ENCODE data around the gene PRRG3. TPM values are rescaled to one million over a fixed set of nuclear protein-coding genes. Genes with fewer than 3 reads are reported as not detected.
"Not testable (repeated sequence)": the region's sequence is repeated elsewhere in the genome, so short reads cannot be mapped to it uniquely, and the experiment has no call there.

PRRG3 gene
- not detected for total RNA-seq

DNA sequence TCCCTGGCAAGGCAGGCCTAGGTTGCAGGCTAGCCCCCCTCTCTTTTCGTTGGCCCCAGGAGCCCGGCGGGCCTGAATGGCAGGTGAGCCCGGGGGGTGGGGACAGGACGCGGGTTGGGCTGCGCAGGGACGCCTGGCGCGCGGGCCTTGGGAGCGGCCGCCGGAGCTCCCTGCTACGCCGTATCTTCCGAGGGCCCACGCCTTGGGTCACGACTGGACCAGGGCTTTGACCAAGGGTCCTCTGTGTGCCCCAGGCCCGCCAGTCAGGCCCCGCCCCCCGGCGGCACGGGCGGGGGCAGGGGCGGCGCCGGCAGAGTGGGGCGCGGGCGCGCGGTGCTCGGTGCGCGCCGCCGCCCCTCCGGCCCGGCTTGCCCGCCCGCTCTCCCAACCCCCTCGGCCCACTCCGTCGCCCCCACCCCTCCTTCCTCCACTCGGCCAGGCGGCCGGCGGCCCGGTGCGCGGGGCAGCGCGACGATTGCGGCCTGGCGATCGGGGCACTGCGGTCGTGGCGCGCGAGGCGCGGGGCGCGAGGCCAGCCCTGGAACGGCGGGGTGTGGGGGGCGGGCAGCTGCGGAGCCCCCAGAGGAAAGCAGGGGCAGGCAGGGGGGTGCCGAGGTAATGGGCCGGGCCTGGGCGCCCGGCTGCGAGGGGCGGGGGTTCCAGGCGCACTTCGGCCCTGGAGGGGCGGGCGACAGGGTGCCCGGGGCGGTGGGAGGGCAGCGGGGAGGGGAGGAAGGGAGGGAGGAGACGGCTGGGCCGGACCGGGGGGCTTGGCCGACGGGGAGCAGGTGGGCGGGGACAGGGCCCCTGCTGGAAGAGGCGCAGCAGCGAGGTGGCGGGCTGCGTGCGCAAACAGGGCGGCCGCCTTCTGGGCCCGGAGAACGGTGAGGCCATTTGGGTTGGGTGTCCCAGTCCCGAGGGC lies at the start of gene PRRG3:
TSS of gene PRRG3 (plus strand) at position 798 of the 922 bp plus-strand sequence. CDS start 3,357 bp downstream, outside the sequence.
- no peaks in the 10 kb centered on the region for H3K4me1 Mint-ChIP-seq
- peaks cover 15% of the 10 kb centered on the region for H3K27me3 Mint-ChIP-seq
- intact Hi-C loops (cut with DNase I, micrococcal nuclease): no loop called here
- H3K27ac Mint-ChIP-seq: no peak within 1 kb of the TSS
- ChIA-PET CTCF (no interaction called here), POLR2A (no interaction called here)
- no peak within 1 kb of the TSS for H3K4me3 Mint-ChIP-seq
- H3K36me3 Mint-ChIP-seq (ENCODE audit: low read depth): no peaks in the 10 kb centered on the region
- no peaks in the 10 kb centered on the region for H3K9me3 Mint-ChIP-seq (ENCODE audit: low read depth)
- ATAC-seq (no peak), DNase-seq (no peak)

DNA sequence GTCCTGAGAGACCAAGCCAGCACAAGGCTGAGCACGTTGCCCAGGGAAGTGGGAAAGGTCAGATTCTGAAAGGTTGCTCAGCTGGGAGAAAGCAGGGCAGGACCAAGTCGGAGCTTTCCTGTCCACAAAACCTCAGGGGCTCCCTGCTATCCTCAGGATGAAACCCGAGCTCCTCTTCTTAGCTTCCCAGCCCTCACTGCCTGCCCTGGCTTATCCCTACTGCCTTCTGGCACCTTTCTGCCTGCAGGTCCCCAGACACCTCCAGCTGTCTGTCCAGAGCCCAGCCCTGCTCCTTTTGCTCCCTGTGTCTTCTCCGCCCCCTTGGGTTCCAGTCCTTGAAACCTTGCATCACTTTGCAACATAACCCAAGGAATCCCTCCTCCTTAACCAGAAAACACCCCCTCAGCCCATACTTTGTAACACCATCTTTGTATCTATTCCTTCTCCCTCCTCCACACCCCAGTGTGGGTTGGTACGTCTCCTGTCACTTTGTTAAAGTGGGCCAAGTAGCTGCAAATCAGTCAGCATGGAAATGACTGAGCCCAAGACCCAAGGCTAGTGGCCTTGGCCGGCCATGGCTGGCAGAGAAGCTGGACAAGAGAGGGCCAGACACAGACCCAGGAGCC lies 20.0 kb upstream of the PRRG3 start:
- Mint-ChIP-seq H3K4me3 (no peak overlapping the region), H3K36me3 (ENCODE audit: low read depth) (no peaks in the 10 kb centered on the region), H3K27ac (no peak overlapping the region), H3K9me3 (ENCODE audit: low read depth) (no peaks in the 10 kb centered on the region), H3K27me3 (peaks cover 3% of the 10 kb centered on the region), H3K4me1 (no peaks in the 10 kb centered on the region)
- ChIA-PET CTCF (no interaction called here), POLR2A (no interaction called here)
- intact Hi-C loops (cut with DNase I, micrococcal nuclease): no loop called here
- ATAC-seq: no peak
- DNase-seq: no peak

DNA sequence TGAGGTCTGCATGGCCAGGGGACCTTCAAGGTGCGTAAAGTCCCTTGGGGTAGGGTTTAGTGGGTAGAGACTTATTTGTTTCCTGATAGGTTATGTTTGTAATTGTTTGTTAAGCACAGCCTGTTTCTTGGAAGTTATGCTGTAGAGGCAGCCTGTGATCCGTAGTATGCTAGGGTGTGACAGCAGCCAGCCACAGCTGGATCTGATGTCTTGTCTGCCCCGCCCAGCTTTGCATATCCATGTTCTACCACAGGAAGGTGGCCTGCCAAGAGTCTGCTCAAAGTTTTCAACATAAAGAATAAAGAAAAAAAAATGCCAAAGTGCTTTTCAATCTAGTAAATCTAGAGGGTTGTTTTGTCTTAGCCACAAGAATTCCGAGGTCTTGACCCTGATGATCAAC lies 19.1 kb upstream of the PRRG3 start:
- H3K4me1 Mint-ChIP-seq: no peaks in the 10 kb centered on the region
- ChIA-PET CTCF (no interaction called here), POLR2A (no interaction called here)
- intact Hi-C loops (cut with DNase I, micrococcal nuclease): no loop called here
- H3K27me3 Mint-ChIP-seq: peaks cover 5% of the 10 kb centered on the region
- H3K9me3 Mint-ChIP-seq (ENCODE audit: low read depth): no peaks in the 10 kb centered on the region
- DNase-seq: no peak
- ATAC-seq: no peak
- no peak overlapping the region for H3K27ac Mint-ChIP-seq
- H3K36me3 Mint-ChIP-seq (ENCODE audit: low read depth): no peaks in the 10 kb centered on the region
- H3K4me3 Mint-ChIP-seq: no peak overlapping the region

DNA sequence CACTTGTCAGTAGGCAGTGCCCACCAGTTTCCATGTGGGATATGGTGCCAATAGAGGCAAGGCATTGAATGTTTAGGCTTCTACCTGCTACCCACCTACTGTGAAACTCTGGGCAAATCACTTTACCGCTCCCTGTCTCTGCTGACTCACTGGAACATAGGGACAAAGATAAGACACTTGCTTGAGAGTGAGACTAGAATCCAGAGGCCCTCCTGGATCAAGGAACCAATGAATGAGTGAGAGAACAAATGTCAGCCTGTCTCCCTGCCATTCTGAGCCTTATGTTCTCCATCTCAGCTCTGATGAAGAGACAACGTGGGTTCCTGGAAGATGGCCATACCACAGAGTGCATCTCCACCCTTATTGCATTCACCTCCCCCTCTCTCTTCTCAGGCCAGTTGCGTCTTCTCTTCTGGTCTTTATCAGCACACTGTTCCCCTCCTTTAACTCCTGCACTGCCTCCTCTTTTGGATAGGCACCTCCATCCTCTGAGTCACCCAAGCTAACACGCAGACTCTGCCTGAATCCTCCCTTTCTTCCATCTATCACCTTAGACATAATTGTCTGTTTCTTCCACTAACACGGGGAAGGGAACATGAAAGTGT lies 15.4 kb upstream of the PRRG3 start:
- Mint-ChIP-seq H3K4me1 (no peaks in the 10 kb centered on the region), H3K27ac (no peak overlapping the region), H3K36me3 (ENCODE audit: low read depth) (no peaks in the 10 kb centered on the region), H3K9me3 (ENCODE audit: low read depth) (no peaks in the 10 kb centered on the region), H3K27me3 (peaks cover 13% of the 10 kb centered on the region), H3K4me3 (no peak overlapping the region)
- intact Hi-C loops (cut with DNase I, micrococcal nuclease): loop anchor here (5.0 kb wide), 4 partner anchors 173 to 908 kb away; no protein-coding TSS in a partner anchor
- ATAC-seq (no peak), DNase-seq (no peak)
- CTCF ChIA-PET: interaction anchor here (1.5 kb wide), 1 partner anchor 528 kb away, joined by 6 read pairs; no protein-coding TSS in a partner anchor
- POLR2A ChIA-PET: no interaction called here

DNA sequence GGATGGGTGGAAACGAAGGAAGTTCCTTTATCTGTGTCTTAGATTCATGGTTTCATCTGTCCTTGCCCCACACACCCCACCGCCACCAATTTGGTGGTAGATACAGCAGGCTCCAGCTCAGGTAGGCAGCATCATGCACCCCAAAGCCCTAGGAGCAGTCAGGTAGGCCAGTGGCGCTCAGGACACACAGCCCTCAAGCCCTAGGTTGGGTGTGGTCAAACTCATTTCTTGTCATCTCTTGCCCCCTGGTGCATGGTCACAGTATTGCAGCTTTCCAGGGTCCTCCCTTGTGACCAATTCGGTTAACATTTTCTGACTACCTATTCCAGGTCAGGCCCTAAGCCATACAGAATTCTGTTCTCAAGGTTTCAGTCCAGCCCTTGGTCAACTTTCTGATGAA lies 14.5 kb upstream of the PRRG3 start:
- H3K27ac Mint-ChIP-seq: no peak overlapping the region
- DNase-seq (peak; percentile 75), ATAC-seq (peak; percentile 63)
- intact Hi-C loops (cut with DNase I, micrococcal nuclease): loop anchor here (1.0 to 5.0 kb wide), 5 partner anchors 174 to 909 kb away; no protein-coding TSS in a partner anchor
- CTCF ChIA-PET: interaction anchor here (0.6 to 1.8 kb wide), 5 partner anchors 176 to 596 kb away, joined by 3 to 6 read pairs (median 4); no protein-coding TSS in a partner anchor
- peaks cover 13% of the 10 kb centered on the region for H3K27me3 Mint-ChIP-seq
- no peaks in the 10 kb centered on the region for H3K4me1 Mint-ChIP-seq
- POLR2A ChIA-PET: no interaction called here
- no peaks in the 10 kb centered on the region for H3K9me3 Mint-ChIP-seq (ENCODE audit: low read depth)
- H3K4me3 Mint-ChIP-seq: no peak overlapping the region
- H3K36me3 Mint-ChIP-seq (ENCODE audit: low read depth): no peaks in the 10 kb centered on the region

DNA sequence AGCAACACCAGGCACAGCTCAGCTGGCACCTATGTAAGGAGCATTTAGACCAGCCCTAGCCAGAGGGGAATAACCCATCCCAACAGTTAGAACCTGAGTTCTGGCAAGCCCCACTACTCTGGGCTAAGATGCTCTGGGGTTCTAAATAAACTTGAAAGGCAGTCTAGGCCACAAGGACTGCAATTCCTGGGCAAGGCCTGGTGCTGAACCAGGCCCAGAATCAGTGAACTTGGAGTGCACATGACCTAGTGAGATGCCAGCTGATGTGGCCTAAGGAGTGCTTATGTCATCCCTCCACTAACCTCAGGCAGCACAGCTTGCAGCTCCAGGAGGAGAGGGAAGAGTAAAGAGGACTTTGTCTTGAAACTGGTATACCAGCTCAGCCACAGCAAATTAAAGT lies 7.6 kb upstream of the PRRG3 start:
- Mint-ChIP-seq H3K36me3 (ENCODE audit: low read depth) (no peaks in the 10 kb centered on the region), H3K9me3 (ENCODE audit: low read depth) (no peaks in the 10 kb centered on the region), H3K27ac (no peak overlapping the region), H3K27me3 (peaks cover 4% of the 10 kb centered on the region), H3K4me1 (no peaks in the 10 kb centered on the region), H3K4me3 (no peak overlapping the region)
- CTCF ChIA-PET: interaction anchor here (1.0 kb wide), 1 partner anchor 536 kb away, joined by 3 read pairs; no protein-coding TSS in a partner anchor
- ATAC-seq (no peak), DNase-seq (no peak)
- intact Hi-C loops (cut with DNase I, micrococcal nuclease): no loop called here
- POLR2A ChIA-PET: no interaction called here

DNA sequence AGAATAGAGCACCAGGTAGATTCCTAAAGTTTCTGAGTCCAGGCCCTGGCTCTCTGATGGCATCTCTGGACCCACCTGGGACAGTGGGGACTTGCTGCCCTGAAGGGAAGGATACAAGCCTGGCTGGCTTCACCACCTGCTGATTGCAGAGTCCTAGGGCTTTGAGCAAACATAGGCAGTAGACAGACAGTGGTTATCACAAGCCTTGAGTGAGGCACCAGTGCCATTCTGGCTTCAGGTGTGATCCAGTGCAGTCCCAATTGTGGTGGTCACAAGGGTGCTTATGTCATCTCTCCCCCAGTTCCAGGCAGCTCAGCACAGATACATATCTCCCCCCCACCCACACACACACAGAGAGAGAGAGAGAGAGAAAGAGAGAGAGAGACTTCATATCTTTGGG lies 6.6 kb upstream of the PRRG3 start:
- ChIA-PET POLR2A (no interaction called here), CTCF (no interaction called here)
- no peaks in the 10 kb centered on the region for H3K36me3 Mint-ChIP-seq (ENCODE audit: low read depth)
- no peak for ATAC-seq
- H3K9me3 Mint-ChIP-seq (ENCODE audit: low read depth): no peaks in the 10 kb centered on the region
- H3K4me3 Mint-ChIP-seq: no peak overlapping the region
- H3K27me3 Mint-ChIP-seq: peaks cover 6% of the 10 kb centered on the region
- DNase-seq: no peak
- intact Hi-C loops (cut with DNase I, micrococcal nuclease): no loop called here
- H3K27ac Mint-ChIP-seq: no peak overlapping the region
- no peaks in the 10 kb centered on the region for H3K4me1 Mint-ChIP-seq

DNA sequence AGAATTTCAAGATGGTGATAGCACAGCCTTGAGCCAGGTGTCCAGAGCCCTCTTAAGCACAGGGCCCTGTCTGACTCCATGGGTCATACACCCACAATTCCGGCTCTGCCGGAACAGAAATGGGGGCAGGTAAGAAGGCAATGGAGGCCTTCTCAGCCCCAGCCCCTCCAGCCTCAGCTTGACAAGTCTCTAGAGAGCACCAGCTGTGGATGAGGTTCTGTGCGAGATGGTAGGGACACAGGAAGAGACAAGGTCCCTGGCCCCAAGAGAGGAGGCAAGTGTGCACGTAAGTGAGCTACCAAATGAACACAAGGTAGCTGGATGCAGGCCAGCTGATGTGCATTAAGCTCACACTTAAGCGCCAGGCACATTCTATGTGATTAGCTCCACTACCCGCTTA lies 2.4 kb upstream of the PRRG3 start:
- ChIA-PET CTCF (no interaction called here), POLR2A (no interaction called here)
- Mint-ChIP-seq H3K27me3 (peaks cover 15% of the 10 kb centered on the region), H3K36me3 (ENCODE audit: low read depth) (no peaks in the 10 kb centered on the region), H3K4me1 (no peaks in the 10 kb centered on the region), H3K27ac (no peak overlapping the region), H3K4me3 (no peak overlapping the region), H3K9me3 (ENCODE audit: low read depth) (no peaks in the 10 kb centered on the region)
- no peak for ATAC-seq
- intact Hi-C loops (cut with DNase I, micrococcal nuclease): no loop called here
- DNase-seq: no peak

DNA sequence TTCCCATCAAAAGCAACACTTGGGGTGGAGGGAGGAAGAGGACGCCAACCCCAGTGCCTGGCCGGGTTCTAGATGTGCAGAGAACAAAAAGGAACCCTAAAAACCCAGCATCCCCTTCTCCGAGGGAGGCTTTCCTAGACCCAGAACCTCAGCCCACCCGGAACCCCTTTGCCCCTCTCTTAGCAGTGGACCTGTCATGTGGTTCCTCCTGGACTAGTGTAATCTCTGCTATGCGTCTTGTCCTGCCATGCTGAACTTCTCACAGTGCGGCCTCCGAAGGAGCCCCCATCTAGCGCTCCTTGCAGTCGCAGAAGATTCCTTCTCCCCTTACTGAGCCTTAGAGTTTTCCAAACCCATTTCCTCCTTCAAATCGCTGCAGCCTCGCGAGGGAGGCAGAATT lies 1.1 kb upstream of the PRRG3 start:
- ATAC-seq (no peak), DNase-seq (no peak)
- CTCF ChIA-PET: no interaction called here
- Mint-ChIP-seq H3K4me1 (no peaks in the 10 kb centered on the region), H3K27ac (no peak overlapping the region), H3K27me3 (peaks cover 15% of the 10 kb centered on the region), H3K4me3 (no peak overlapping the region), H3K9me3 (ENCODE audit: low read depth) (no peaks in the 10 kb centered on the region), H3K36me3 (ENCODE audit: low read depth) (no peaks in the 10 kb centered on the region)
- intact Hi-C loops (cut with DNase I, micrococcal nuclease): no loop called here
- POLR2A ChIA-PET: no interaction called here

DNA sequence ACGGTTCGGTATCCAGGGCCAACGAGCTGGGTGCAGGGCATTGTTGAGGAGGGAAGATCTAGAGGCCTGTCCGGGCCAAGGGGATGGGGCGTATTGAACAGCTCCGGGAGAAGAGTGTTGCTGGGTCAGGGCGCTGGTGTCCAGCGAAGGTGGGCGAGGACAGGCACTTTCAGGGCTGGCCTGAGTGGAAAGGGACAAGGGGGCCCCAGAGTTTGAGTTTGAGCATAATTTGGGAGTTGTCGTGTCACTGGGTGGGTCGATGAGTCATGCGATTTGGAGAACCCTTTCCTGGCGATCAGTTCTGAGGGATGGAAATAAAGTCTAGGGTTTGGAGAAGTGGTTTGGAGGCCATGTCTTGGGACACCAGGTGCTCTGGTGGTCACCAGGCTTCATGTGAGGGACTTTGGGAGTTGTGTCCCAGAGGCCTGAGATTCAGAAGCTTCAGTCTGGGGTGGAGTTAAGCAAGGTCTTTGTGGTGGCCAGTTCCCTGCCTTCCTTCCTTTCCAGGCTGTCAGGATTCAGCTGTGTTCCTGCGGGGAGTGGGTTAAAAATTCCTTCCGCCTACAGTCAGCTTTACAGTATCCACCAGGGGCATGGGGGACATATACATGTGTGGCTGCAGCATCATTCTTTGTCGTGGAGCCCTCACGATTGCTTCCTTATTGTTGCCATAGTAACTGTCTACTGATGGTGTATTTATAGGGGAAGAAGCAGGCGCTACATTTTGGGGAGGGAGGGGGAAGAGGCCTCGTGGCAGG lies 504 bp downstream of the PRRG3 start:
- intact Hi-C loops (cut with DNase I, micrococcal nuclease): no loop called here
- Mint-ChIP-seq H3K4me1 (no peaks in the 10 kb centered on the region), H3K36me3 (ENCODE audit: low read depth) (no peaks in the 10 kb centered on the region), H3K27me3 (peaks cover 15% of the 10 kb centered on the region), H3K4me3 (no peak overlapping the region), H3K27ac (no peak overlapping the region), H3K9me3 (ENCODE audit: low read depth) (no peaks in the 10 kb centered on the region)
- CTCF ChIA-PET: no interaction called here
- POLR2A ChIA-PET: no interaction called here
- no peak for ATAC-seq
- DNase-seq: no peak

DNA sequence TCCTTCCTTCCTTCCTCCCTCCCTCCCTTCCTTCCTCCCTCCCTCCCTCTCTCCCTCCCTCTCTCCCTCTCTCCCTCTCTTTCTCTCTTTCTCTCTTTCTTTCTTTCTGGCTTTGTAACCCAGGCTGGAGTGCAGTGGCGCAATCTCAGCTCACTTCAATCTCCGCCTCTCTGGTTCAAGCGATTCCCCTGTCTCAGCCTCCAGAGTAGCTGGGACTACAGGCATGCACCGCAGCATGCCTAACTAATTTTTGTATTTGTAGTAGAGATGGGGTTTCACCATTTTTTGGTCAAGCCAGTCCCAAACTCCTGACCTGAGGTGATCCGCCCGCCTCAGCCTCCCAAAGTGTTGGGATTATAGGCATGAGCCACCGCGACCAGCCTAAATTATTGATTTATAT lies 1.8 kb downstream of the PRRG3 start:
- DNase-seq; H3K36me3 Mint-ChIP-seq (ENCODE audit: low read depth); H3K4me1 Mint-ChIP-seq; CTCF ChIA-PET; intact Hi-C loops (cut with DNase I, micrococcal nuclease); H3K27ac Mint-ChIP-seq; ATAC-seq; H3K9me3 Mint-ChIP-seq (ENCODE audit: low read depth); H3K4me3 Mint-ChIP-seq; POLR2A ChIA-PET: not testable (repeated sequence)
- peaks cover 15% of the 10 kb centered on the region for H3K27me3 Mint-ChIP-seq

Measured in activated CD4-positive, alpha-beta T cell treated with anti-CD3 and anti-CD28 coated beads for 36 hours (primary cell).